ENCODE data around the gene SLAMF1.
"Not testable (repeated sequence)": the region's sequence is repeated elsewhere in the genome, so short reads cannot be mapped to it uniquely, and the experiment has no call there.

SLAMF1 gene

DNA sequence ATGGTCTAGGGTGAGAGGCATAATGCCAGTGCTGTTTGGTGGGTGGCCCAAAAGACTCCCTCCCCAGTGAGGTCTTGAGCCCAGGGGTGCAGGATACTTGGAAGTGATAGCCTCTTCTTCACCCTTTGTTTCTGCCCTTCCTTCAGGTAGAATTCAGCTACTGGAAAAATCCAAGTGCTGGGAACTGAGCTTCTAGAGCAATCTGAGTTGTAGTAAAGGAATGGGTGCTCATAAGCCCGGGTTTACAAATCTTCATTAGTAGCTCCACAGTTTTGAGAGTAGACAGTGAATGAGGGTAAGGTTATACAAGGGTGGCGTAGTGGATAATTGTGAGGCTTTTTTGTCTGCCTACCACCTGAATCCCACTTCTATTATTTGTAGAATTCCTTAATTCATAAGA, 38.3 kb downstream of the SLAMF1 start:
- DNase-seq (ENCODE audit: low read depth): no peak
- H3K4me3 ChIP-seq (ENCODE audit: low read depth, low read length): no peak overlapping the region

DNA sequence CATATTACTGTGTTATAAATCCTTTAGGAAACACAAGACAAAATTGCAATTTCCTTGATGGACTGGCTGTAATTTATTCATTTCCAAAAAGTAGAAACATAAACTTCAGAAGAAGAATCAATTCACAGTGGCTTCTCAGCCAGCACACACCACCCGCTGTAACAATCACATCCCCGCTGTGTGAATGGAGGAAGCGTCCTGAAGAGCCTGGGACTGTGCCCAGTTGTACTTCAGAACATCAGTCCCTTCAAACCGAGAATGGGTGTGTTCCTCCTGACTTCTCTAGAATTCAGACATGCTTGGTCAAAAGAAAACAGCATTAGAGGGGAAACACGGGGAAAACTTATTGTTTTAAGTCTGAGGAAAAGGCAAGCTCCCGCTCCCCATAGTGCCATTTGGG, 38.8 kb downstream of the SLAMF1 start:
- no peak for DNase-seq (ENCODE audit: low read depth)
- no peak overlapping the region for H3K4me3 ChIP-seq (ENCODE audit: low read depth, low read length)

DNA sequence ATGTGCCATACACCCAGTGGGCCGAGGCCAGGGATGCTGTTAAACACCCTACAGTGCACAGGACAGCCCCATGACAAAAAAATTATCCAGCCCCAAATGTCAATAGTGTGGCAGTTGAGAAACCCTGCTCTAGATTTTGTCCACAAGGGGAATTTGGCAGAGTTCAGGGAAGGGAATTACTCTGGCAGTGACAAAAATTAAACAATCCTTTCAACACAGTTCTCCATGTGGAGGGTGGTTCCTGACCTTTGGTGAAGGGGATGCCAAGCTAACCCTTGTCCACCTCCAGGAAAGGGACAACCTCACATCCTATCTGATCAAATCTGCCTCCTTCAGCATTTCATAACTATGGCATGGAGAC, 39.2 kb downstream of the SLAMF1 start:
- H3K4me3 ChIP-seq (ENCODE audit: low read depth, low read length): no peak overlapping the region
- DNase-seq (ENCODE audit: low read depth): no peak

DNA sequence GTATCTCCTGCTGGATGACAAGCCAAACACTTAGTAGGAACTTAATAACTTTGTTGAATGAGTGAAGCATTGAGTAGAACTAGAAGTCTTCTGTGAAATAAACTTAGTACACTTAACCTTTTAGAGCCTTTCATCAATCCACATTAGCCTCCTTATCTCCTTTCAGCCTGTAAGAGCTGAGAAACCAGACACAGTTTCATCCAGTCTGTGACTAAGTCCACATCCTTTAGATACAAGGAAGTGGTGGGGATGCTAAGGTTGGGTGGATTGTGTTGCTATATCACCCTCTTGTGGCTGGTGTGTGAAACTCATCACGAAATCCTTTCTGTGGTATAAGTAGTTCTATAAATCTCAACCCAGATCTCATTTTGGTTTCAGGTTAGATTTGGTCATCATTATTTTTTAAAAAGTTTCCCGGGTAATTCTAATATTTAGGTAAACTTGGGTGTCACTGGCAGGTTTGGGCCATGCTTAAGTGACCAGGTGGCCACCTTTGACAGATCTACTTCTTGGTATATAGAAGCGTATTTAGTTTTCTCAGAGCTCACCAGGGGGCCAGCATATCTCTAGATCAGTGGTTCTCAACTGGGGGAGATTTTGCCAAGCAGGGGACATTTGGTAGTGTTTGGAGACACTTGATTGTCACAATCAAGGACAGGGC, 39.7 kb downstream of the SLAMF1 start:
- H3K4me3 ChIP-seq (ENCODE audit: low read depth, low read length): no peak overlapping the region
- peak; percentile 30 for DNase-seq (ENCODE audit: low read depth)

DNA sequence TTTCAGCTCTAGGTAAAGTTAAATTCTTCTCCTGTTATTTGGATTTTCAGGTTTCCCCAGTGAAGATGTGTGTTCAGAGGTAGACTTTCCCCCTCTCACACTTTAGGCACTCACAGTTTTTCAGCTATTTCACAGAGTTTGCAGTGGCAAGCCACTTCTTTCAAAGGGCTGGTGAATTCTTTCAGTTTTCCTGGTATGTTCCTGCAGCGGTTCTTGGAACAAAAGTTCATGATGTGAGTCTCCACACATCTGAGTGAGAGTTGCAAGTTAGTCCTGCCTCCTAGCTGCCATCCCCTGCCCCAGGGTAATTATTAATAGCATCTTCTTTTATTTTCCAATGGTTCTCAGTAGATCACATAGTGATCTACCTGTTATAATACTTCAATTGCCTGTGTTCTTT, 40.2 kb downstream of the SLAMF1 start:
- DNase-seq (ENCODE audit: low read depth): no peak

DNA sequence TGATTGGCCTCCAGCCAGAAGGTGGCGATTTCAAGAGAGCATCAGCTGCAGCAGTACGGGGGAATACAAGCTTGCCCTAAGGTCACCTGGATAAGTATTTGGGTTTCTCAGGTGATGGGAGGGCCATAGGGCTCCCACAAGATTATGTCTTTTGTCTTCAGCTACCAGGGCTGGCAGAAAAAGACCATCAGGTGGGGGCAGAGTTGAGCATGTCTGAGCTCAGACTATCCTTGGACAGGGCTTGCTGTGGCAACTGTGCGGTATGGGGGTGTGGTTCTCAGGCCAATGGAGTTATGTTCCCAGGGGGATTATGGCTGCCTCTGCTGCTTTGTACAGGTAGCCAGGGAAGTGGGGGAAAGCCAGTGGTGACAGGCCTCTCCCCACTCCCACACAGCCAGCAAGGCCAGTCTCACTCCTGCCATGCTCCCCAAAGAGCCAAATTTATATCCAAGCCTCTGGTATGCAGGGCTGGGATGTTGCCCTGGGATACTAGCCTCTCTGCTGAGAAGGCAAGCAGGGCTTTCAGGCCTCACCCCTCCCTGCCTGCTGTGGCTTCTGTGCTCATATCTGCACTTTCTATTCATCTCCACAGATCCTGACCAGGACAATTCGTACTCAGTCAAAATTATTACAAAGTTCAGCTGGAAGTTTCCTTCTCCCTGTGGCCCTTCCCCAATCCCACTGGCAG, 40.9 kb downstream of the SLAMF1 start:
- no peak for DNase-seq (ENCODE audit: low read depth)
- H3K4me3 ChIP-seq (ENCODE audit: low read depth, low read length): no peak overlapping the region

More for the DNA sequence above, 40.2 kb downstream of the SLAMF1 start:
- H3K4me3 ChIP-seq (ENCODE audit: low read depth, low read length): no peak overlapping the region

DNA sequence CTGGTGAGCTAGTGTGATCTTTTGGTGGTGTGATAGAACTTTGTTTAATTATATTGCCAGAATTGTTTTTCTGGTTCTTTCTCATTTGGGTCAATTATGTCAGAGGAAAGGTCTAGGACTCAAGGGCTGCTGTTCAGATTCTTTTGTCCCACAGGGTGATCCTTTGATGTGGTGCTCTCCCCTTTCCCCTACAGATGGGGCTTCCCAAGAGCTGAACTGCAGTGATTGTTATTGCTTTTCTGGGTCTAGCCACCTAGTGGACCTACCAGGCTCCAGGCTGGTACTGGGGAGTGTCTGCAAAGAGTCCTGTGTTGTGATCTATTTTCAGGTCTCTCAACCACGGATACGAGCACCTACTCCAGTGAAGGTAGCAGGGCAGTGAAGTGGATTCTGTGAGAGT, 41.6 kb downstream of the SLAMF1 start:
- no peak for DNase-seq (ENCODE audit: low read depth)
- H3K4me3 ChIP-seq (ENCODE audit: low read depth, low read length): no peak overlapping the region

DNA sequence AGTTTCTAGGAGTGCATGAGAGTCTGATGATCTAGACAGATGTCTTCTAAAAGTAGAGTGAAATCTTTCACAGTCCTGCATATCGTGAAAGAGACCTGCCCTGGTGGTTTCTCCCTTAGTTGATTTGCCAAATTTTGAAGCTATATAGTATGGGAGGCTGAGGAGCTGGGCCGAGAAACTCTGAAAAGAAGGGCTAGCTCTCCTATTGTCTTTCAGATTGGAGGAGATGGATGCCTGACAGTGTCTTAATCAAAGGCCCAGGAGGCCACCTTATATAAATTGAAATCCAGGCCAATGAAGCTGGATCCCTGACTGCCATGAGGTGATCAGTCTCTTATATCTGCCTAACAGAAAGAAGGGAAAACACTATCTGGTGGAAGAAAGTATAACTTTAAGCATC, 49.1 kb downstream of the SLAMF1 start:
- H3K4me3 ChIP-seq (ENCODE audit: low read depth, low read length): no peak overlapping the region
- no peak for DNase-seq (ENCODE audit: low read depth)

DNA sequence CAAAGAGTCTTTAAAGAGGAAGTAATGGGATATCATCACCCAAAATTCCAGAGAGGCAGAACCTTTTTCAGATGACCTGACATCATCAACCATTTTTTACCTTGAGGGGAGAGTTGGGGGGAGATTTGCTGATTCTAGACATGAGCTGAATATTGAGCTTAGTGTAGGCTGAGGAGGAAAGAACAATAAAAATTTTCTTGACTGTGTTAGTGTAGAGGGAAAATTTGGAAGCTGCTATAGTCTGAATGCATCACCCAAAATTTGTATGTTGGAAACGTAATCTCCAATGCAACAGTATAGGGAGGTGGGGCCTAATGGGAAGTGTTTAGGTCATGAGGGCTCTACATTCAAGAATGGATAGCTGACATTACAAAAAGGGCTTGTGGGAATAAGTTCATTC, 49.8 kb downstream of the SLAMF1 start:
- no peak overlapping the region for H3K4me3 ChIP-seq (ENCODE audit: low read depth, low read length)
- no peak for DNase-seq (ENCODE audit: low read depth)

DNA sequence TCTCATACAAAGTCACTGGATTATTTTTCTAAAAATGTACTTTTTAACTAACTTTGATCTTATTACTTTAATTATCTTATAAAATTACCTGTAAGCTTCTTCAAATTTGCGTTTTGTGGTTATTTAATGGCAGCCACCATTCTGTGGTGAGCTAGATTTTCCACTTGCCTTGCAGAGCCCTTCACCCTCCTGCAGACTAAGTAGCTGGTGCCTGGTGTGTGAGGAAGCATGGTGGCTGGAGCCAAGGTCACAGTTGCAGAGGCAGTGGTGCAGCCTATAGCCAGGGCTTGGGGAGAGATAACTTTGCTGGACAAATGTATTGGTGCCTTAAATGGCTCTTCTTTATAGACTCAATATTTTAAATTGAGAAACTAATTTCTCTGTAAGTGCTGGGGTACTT, 56.4 kb downstream of the SLAMF1 start:
- DNase-seq (ENCODE audit: low read depth): no peak
- no peak overlapping the region for H3K4me3 ChIP-seq (ENCODE audit: low read depth, low read length)

DNA sequence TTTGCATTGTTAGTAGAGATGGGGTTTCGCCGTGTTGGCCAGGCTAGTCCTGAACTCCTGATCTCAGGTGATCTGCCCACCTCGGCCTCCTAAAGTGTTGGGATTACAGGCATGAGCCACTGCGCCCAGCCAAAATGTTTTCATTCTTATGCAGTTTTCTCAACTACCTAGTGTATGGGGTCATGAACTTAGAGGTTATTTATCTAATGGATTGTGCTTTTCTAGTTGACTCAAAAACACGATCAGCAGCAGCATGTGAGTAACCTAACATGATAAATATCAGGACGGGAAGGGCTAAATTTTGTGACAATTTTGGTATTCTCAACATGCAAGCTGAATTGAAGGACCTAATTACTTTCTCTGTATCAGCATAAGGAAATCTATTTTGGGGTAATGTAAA, 58.4 kb downstream of the SLAMF1 start:
- DNase-seq (ENCODE audit: low read depth): no peak
- H3K4me3 ChIP-seq (ENCODE audit: low read depth, low read length): no peak overlapping the region

DNA sequence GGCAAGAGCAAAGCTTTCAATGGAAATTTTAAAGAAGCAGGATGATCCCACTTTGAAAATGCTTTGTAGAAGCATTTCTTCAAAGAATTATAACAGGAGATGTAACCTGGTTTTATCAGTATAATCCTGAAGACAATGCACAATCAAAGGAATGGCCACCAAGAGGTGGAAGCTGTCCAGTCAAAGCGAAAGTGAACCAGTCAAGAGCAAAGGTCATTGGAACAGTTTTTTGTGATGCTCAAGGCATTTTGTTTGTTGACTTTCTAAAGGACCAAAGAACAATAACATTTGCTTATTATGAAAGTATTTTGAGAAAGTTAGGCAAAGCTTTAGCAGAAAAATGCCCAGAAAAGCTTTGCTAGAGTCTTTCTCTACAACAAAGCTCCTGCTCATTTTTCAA, 62.1 kb downstream of the SLAMF1 start:
- no peak for DNase-seq (ENCODE audit: low read depth)

DNA sequence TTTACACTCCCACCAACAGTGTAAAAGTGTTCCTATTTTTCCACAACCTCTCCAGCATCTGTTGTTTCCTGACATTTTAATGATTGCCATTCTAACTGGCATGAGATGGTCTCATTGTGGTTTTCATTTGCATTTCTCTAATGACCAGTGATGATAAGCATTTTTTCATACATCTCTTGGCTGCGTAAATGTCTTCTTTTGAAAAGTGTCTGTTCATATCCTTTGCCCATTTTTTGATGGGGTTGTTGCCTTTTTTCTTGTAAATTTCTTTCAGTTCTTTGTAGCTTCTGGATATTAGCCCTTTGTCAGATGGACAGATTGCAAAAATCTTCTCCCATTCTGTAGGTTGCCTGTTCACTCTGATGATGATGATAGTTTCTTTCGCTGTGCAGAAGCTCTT, 63.9 kb downstream of the SLAMF1 start:
- not testable (repeated sequence) for DNase-seq (ENCODE audit: low read depth); H3K4me3 ChIP-seq (ENCODE audit: low read depth, low read length)

More for the DNA sequence above, 62.1 kb downstream of the SLAMF1 start:
- H3K4me3 ChIP-seq (ENCODE audit: low read depth, low read length): no peak overlapping the region

DNA sequence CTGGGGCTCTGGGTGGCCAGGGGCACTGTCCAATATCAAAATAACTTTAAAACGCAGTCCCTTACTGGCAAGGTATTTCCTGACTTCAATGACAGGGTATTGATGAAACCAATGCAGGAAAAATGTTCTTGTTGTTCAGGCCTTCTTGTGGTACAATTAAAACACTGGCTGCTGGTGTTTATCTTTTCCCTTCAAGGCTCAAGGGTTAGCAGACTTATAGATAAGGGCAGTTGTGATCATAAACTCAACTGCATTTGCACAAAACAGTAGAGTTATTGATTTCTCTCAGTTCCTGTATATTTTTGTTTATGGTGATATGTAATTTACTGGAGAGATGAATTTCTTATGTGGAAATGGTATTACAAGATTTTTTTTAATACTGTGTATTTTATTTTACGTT, 64.9 kb downstream of the SLAMF1 start:
- no peak for DNase-seq (ENCODE audit: low read depth)
- H3K4me3 ChIP-seq (ENCODE audit: low read depth, low read length): no peak overlapping the region

DNA sequence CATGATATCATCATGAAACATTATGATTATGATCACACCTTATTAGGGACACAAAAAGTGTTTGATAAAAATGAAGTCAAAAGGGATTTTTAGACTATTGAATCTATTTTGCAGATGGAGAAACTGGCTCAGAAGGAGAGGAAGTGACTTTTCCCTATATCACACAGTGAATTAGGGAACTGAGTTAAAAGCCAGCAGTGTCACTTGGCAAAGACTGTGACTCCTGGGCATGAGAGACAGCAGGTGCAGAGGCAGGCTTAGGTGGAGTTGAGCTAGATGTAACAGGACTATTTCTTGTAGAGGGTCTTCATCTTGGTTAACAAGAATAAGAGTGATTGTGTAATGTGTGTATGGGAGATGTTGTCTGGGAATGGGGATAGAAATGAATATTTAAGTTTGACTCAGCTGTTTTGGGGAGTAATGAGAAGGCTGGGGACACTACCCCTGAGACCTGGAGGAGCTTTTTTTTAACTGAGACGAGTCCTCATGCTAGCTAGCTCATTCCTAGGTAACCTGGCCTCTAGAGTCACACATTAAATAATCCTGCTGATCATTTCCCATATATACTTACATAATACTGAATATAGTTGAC, 66.5 kb downstream of the SLAMF1 start:
- DNase-seq (ENCODE audit: low read depth): no peak
- no peak overlapping the region for H3K4me3 ChIP-seq (ENCODE audit: low read depth, low read length)

DNA sequence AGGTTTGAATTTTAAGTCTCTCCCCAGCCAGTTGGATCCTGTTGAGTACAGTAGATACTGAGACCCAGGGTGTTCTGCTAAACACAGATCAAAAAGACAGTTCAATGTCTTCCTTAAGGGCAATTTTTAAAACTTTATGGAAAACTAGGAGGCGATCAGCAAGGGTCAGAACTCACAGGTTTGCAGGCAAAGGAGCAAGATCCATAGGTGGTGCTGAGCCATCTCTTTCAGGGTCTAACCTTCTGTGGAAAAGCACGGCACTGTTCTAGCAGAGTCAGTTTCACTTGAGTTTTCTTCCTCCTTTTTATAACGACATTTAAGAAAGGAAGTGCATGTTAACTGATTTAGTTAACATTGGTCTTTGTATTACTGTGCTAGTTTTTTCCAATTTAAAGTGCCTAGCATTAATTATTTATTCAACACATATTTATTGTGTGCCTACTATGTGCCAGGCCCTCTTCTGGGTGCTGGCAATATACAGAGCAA, 67.6 kb downstream of the SLAMF1 start, which contains the start of gene CD84:
TSS of gene CD84 (minus strand) at position 281 of the 486 bp plus-strand sequence. CDS start at position 222, 59 bp downstream.
- H3K4me3 ChIP-seq (ENCODE audit: low read depth, low read length): no peak within 1 kb of the TSS
- DNase-seq (ENCODE audit: low read depth): no peak

DNA sequence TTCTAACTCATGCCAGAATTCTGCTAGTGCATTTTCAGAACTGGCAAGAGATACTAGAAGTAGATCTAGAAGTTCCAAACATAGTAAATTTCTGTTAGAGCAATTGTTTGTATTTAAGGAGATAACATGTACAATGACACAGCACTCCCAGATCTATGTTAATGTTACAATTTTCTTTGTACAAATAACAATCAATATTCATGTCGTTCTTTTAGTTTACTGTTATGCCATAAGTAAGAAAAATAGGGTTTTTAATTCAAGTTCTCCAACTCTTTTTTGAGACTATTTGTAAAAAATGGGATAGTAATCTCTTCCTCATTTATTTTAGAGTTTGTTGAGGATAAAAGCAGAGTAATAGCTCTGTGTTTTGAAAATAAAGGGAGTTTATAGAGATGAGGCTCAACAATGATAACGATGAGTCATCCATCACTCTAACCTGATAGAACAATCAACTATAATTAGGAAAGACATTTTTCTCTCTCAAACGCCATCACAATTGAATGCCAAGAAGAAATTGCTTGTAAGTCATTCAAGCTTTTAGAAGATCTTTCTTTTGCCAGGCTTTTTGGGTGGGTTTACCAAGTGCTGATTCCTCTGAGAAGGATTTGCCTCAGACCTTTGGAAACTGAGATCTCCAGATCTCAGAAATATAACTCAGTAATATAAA, 68.2 kb downstream of the SLAMF1 start:
- DNase-seq (ENCODE audit: low read depth): no peak
- no peak overlapping the region for H3K4me3 ChIP-seq (ENCODE audit: low read depth, low read length)

DNA sequence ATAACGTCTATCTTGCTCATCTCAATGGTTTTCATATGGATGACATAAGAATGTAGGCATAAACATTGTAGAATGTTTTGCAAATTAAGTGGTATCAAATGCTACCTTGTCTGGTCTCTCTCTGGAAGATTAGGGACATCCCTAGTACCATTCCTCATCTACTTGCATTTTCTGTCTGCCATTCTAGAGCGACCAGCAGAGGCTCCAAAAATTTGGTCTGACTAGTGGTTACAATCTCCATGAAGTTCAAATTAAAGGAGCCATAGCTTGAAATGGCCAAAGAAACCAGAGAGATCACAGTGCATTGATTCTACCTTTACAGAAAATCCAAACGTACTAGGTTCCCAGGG, 68.7 kb downstream of the SLAMF1 start:
- H3K4me3 ChIP-seq (ENCODE audit: low read depth, low read length): no peak overlapping the region
- no peak for DNase-seq (ENCODE audit: low read depth)

DNA sequence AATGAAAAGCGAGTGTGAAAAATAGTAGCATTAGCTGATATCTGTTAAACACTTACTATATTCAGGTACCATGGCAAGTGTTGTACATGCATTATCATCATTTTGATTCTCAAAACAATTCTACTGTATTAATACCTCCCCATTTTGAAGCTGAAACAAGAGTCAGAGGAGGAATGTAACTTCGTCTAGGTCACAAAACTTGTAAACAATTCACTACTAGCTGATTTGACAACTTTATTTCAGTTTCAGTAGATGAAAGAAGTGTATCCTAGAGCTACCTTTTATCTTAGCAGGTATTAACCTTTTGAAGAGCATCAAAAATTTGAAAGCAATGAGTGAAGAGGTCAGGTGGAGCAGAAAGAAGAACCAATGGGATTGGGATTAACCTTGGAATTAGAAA, 69.2 kb downstream of the SLAMF1 start:
- H3K4me3 ChIP-seq (ENCODE audit: low read depth, low read length): no peak overlapping the region
- DNase-seq (ENCODE audit: low read depth): no peak

DNA sequence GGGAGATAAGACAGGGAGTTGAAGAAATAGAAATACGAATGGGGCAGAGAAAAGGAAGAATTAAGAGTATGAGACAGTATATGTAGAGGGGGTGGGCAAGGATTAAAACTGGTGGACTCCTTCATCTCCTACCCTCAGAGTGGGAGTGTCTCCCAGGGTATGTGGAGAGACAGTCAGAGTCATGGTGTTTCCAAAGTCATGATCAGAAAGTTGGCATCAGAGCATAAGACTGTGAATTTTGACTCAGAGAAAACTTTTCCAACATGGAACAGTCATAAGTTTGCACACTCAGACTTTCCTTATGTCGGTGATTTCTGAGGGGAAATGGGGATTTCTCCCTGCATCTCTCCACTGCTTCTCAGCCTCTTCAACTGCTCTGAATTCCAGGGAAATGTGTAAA, 70.0 kb downstream of the SLAMF1 start:
- no peak overlapping the region for H3K4me3 ChIP-seq (ENCODE audit: low read depth, low read length)
- no peak for DNase-seq (ENCODE audit: low read depth)

Data from skeletal muscle cell (primary cell).